Measurements from ENCODE around the gene PDSS2. TPM values are rescaled to one million over a fixed set of nuclear protein-coding genes. Genes with fewer than 3 reads are reported as not detected.

Gene PDSS2
- total and polyA plus RNA-seq, 2 of the 4 experiments (the other 2 are of a cell fraction), result 8.6 to 9.2 TPM

DNA sequence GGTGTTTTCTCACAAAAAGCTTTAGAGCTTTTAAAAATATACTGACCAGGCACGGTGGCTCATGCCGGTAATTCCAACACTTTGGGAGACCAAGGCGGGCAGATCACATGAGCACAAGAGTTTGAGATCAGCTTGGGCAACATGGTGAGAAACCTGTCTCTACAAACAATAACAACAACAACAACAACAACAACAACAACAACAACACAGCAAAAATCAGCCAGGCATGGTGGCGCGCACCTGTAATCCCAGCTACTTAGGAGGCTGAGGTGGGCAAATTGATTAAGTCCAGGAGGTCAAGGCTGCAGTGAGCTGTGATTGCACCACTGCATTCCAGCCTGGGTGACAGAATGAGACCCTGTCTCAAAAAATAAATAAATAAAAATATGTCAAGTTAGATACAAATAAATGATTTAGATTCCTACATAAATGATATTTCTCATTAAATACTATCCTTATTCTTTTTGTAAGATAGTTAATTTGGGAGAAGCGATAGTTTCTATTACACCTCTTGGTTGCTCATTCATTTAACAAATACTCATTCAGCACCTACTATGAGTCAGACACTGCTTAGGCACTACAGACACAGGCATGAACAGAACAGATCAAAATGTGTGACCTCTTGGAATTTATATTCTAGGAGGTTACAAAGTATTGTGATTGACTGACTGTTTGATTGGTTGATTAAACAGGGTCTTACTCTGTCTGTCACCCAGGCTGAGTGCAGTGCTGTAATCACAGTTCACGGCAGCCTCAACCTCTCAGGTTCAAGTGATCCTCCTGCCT, 260.5 kb downstream of the PDSS2 start:
- no peaks in the 10 kb centered on the region for H3K36me3 ChIP-seq (ENCODE audit: control insufficient read depth, insufficient read depth, low read length)
- TF ChIP-seq MXI1 (IDR thresholded peaks at IDR 0.05; ENCODE audit: borderline replicate concordance, low read depth, low read length) (no peak), FOS (IDR thresholded peaks at IDR 0.05; ENCODE audit: low read depth, low read length) (no peak), NFE2L2 (IDR thresholded peaks at IDR 0.05; ENCODE audit: low read depth, low read length) (no peak), USF2 (IDR thresholded peaks at IDR 0.05; ENCODE audit: low read depth, low read length) (no peak), RAD21 (IDR thresholded peaks at IDR 0.05; ENCODE audit: low read length) (no peak), RFX5 (IDR thresholded peaks at IDR 0.05; ENCODE audit: low read depth, low read length) (no peak), CEBPB (IDR thresholded peaks at IDR 0.05; ENCODE audit: low read depth, low read length) (no peak), MAFK (IDR thresholded peaks at IDR 0.05; ENCODE audit: low read depth, low read length) (no peak), CHD1 (IDR thresholded peaks at IDR 0.05; ENCODE audit: low read depth, low read length) (no peak), POLR2A (IDR thresholded peaks at IDR 0.05; ENCODE audit: low read depth, low read length) (no peak), SMC3 (IDR thresholded peaks at IDR 0.05; ENCODE audit: low read depth, low read length) (no peak), MAZ (IDR thresholded peaks at IDR 0.05; ENCODE audit: borderline replicate concordance, low read depth, low read length) (no peak), BHLHE40 (IDR thresholded peaks at IDR 0.05; ENCODE audit: low read depth, low read length) (no peak)
- TF ChIP-seq, protein P1, sequence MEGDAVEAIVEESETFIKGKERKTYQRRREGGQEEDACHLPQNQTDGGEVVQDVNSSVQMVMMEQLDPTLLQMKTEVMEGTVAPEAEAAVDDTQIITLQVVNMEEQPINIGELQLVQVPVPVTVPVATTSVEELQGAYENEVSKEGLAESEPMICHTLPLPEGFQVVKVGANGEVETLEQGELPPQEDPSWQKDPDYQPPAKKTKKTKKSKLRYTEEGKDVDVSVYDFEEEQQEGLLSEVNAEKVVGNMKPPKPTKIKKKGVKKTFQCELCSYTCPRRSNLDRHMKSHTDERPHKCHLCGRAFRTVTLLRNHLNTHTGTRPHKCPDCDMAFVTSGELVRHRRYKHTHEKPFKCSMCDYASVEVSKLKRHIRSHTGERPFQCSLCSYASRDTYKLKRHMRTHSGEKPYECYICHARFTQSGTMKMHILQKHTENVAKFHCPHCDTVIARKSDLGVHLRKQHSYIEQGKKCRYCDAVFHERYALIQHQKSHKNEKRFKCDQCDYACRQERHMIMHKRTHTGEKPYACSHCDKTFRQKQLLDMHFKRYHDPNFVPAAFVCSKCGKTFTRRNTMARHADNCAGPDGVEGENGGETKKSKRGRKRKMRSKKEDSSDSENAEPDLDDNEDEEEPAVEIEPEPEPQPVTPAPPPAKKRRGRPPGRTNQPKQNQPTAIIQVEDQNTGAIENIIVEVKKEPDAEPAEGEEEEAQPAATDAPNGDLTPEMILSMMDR (conservative IDR thresholded peaks at IDR 0.05; ENCODE audit: low read depth, low read length), result no peak
- H4K5ac ChIP-seq (ENCODE audit: low read depth, low read length), result no peak overlapping the region
- no peak overlapping the region for H3K14ac ChIP-seq (replicated peaks; ENCODE audit: low read depth, low read length)
- H3K56ac ChIP-seq (ENCODE audit: extremely low read depth, insufficient read depth, low read length), result no peak overlapping the region
- H2AFZ ChIP-seq (replicated peaks; ENCODE audit: low read length, poor library complexity), result no peak overlapping the region
- no peak overlapping the region for H2BK120ac ChIP-seq (ENCODE audit: low read depth, low read length)
- H2BK5ac ChIP-seq (ENCODE audit: low read depth, low read length, poor library complexity, severe bottlenecking), result no peak overlapping the region
- dilution Hi-C loops (cut with HindIII; ENCODE audit: low sequenced_read_pairs, unreplicated experiment) (no loop called here), intact Hi-C loops (cut with micrococcal nuclease) (no loop called here), in situ Hi-C loops (cut with MboI; ENCODE audit: low sequenced_read_pairs) (loop anchor here (25.0 kb wide), 1 partner anchor 638 kb away; no protein-coding TSS in a partner anchor)
- ChIA-PET CTCF (no interaction called here), POLR2A (ENCODE audit: unreplicated experiment) (no interaction called here)
- no peak for ATAC-seq (ENCODE audit: low read depth)
- H3K4me2 ChIP-seq (ENCODE audit: low read depth, low read length), result no peak overlapping the region
- H3K4ac ChIP-seq (ENCODE audit: low read depth, low read length), result no peak overlapping the region
- H2AK9ac ChIP-seq (replicated peaks; ENCODE audit: low read depth, low read length, poor library complexity), result no peak overlapping the region
- 100% methylated on average over 3 of the region's 7 CpGs; no CpG with 5 or more reads in 1 of the 2 experiments for WGBS, 2 experiments (ENCODE audit: extremely low coverage in 2 of 2, insufficient read length in 1 of 2)
- H3K4me1 ChIP-seq (ENCODE audit: control insufficient read depth, insufficient read depth, low read length), result no peaks in the 10 kb centered on the region
- no peak overlapping the region for H4K91ac ChIP-seq (ENCODE audit: insufficient read depth, low read depth, low read length)
- no peak overlapping the region for H2BK15ac ChIP-seq (ENCODE audit: low read depth, low read length)
- no peaks in the 10 kb centered on the region for H4K20me1 ChIP-seq (ENCODE audit: insufficient read depth, low read length)
- no peak overlapping the region for H3K23ac ChIP-seq (ENCODE audit: low read depth, low read length)
- H3K18ac ChIP-seq (ENCODE audit: low read depth, low read length), result no peak overlapping the region
- no peaks in the 10 kb centered on the region for H3K9me3 ChIP-seq (ENCODE audit: control insufficient read depth, insufficient read depth, low read length)
- H3K9me1 ChIP-seq (ENCODE audit: insufficient read depth, low read length), result no peaks in the 10 kb centered on the region
- DNase-seq, result no peak
- H2AK5ac ChIP-seq (ENCODE audit: low read depth, low read length), result no peak overlapping the region
- H3K4me3 ChIP-seq (ENCODE audit: insufficient read depth, low read depth, low read length), result no peak overlapping the region
- H3K9ac ChIP-seq (ENCODE audit: low read depth, low read length), result no peak overlapping the region
- H3K27ac ChIP-seq (ENCODE audit: insufficient read depth, low read length), result no peak overlapping the region
- no peak overlapping the region for H4K8ac ChIP-seq (ENCODE audit: low read depth in 2 of 2, low read length in 2 of 2)
- no peaks in the 10 kb centered on the region for H3K79me1 ChIP-seq (ENCODE audit: low read depth in 1 of 2, low read length in 2 of 2)
- H2BK20ac ChIP-seq (ENCODE audit: low read depth, low read length), result no peak overlapping the region
- no peaks in the 10 kb centered on the region for H3K27me3 ChIP-seq (ENCODE audit: control insufficient read depth, insufficient read depth, low read length)
- BruUV-seq (replicated peaks), result no TSS peak

Data from IMR-90 (cell line).